SK-N-SH (cell line): ENCODE measurements around the gene OXA1L. TPM values are rescaled to one million over a fixed set of nuclear protein-coding genes. Genes with fewer than 3 reads are reported as not detected.

Source experiments
- CTCF ChIA-PET: fragments of 300-600, 350-600 bp; formaldehyde crosslinking; extraction: SDS; loops from one replicate; lab custom pipeline; 2021; lab: Yijun Ruan, JAX
- POLR2A ChIA-PET: fragments of 350-600 bp; sonication (Branson Sonifier 250); formaldehyde crosslinking; extraction: SDS; loops from one replicate; lab custom pipeline; 2020; ENCODE audit warnings: antibody characterized with exemption, inconsistent platforms; lab: Yijun Ruan, JAX
- DNase-seq: peaks from one replicate; pipeline ENCODE4 v3.0.0; 2012
- H2AFZ ChIP-seq: fragments of 200-600 bp; sonication (generic); 2 replicates; pipeline ENCODE4 v1.8.1; 2016; ENCODE audit warnings: antibody characterized with exemption, mild to moderate bottlenecking, low read depth
- H3F3A ChIP-seq: fragments of 200-600 bp; sonication (generic); replicated peaks from 2 replicates; pipeline ENCODE3; 2016; ENCODE audit warnings: antibody characterized with exemption, mild to moderate bottlenecking; ENCODE audit not compliant: insufficient read depth
- H3K27ac ChIP-seq, 2 experiments: fragments of 200-500 bp in 1 of 2; fragments of 200-600 bp in 1 of 2; sonication (Bioruptor generic) in 1 of 2; sonication (generic), shearing (Covaris generic) in 1 of 2; 2 replicates each; pipeline versions ENCODE4 v1.5.1 to v1.6.1; 2014 to 2016; ENCODE audit warnings: low read depth in 2 of 2, inconsistent platforms in 1 of 2, low read length in 1 of 2, mild to moderate bottlenecking in 1 of 2, mixed read lengths in 1 of 2
- H3K27me3 ChIP-seq: fragments of 200-600 bp; sonication (generic), shearing (Covaris generic); 2 replicates; pipeline ENCODE4 v1.6.1; 2016; ENCODE audit warnings: mixed run types; ENCODE audit not compliant: insufficient read depth
- H3K36me3 ChIP-seq, 2 experiments: fragments of 200-500 bp in 1 of 2; fragments of 200-600 bp in 1 of 2; sonication (Bioruptor generic) in 1 of 2; sonication (generic) in 1 of 2; replicated peaks in 1 of 2; 2 replicates each; pipeline versions ENCODE3 to v1.5.1; 2014 to 2016; ENCODE audit warnings: low read length in 1 of 2, mild to moderate bottlenecking in 1 of 2; ENCODE audit not compliant: insufficient read depth in 2 of 2, control insufficient read depth in 1 of 2
- H3K4me1 ChIP-seq, 2 experiments: fragments of 200-500 bp in 1 of 2; fragments of 200-600 bp in 1 of 2; sonication (Bioruptor generic) in 1 of 2; sonication (generic), shearing (Covaris generic) in 1 of 2; 2 replicates each; pipeline versions ENCODE4 v1.5.1 to v1.6.1; 2014 to 2016; ENCODE audit warnings: low read depth in 1 of 2, low read length in 1 of 2, mixed run types in 1 of 2; ENCODE audit not compliant: insufficient read depth in 2 of 2, control insufficient read depth in 1 of 2
- H3K4me2 ChIP-seq: fragments of 200-600 bp; sonication (generic), shearing (Covaris generic); 2 replicates; pipeline ENCODE4 v1.6.1; 2017; ENCODE audit warnings: mixed run types
- H3K4me3 ChIP-seq, 2 experiments: fragments of 200-500 bp in 1 of 2; fragments of 200-600 bp in 1 of 2; sonication (Bioruptor generic) in 1 of 2; sonication (generic), shearing (Covaris generic) in 1 of 2; 2 replicates each; pipeline versions ENCODE4 v1.5.1 to v1.8.1; 2014 to 2016; ENCODE audit warnings: low read depth in 2 of 2, inconsistent platforms in 1 of 2, low read length in 1 of 2, mild to moderate bottlenecking in 1 of 2, mixed read lengths in 1 of 2, moderate library complexity in 1 of 2
- H3K79me2 ChIP-seq: fragments of 200-600 bp; sonication (generic); 2 replicates; pipeline ENCODE4 v1.8.1; 2017; ENCODE audit warnings: mild to moderate bottlenecking; ENCODE audit not compliant: insufficient read depth
- H3K9ac ChIP-seq: fragments of 200-600 bp; sonication (generic); 2 replicates; pipeline ENCODE4 v1.6.1; 2017; ENCODE audit warnings: mixed run types
- H3K9me2 ChIP-seq: fragments of 200-600 bp; sonication (generic); 2 replicates; pipeline ENCODE4 v1.6.1; 2017; ENCODE audit warnings: mixed run types
- H3K9me3 ChIP-seq: fragments of 200-600 bp; sonication (generic); 2 replicates; pipeline ENCODE4 v1.6.1; 2017; ENCODE audit warnings: mixed run types, mild to moderate bottlenecking, moderate library complexity
- H4K20me1 ChIP-seq: fragments of 200-600 bp; sonication (generic); 2 replicates; pipeline ENCODE4 v1.6.1; 2017; ENCODE audit warnings: mild to moderate bottlenecking, mixed run types; ENCODE audit not compliant: insufficient read depth
- GATA2 ChIP-seq: sonication (generic); formaldehyde crosslinking; IDR thresholded peaks from 2 replicates; pipeline ENCODE4 v1.5.0; 2020; ENCODE audit warnings: mild to moderate bottlenecking, missing genetic modification reagents
- JUND ChIP-seq: IDR thresholded peaks from 2 replicates; pipeline ENCODE4 v1.4.0; 2012
- NFIC ChIP-seq: IDR thresholded peaks from 2 replicates; pipeline ENCODE4 v1.4.0; 2012; ENCODE audit warnings: borderline replicate concordance
- RCOR1 ChIP-seq: fragments of 150-350 bp; IDR thresholded peaks from 2 replicates; pipeline ENCODE4 v1.6.1; 2017; ENCODE audit warnings: antibody characterized with exemption, low read length
- RFX5 ChIP-seq: IDR thresholded peaks from 2 replicates; pipeline ENCODE4 v1.6.1; 2012; ENCODE audit warnings: mild to moderate bottlenecking, improper control_type of control experiment, low read length
- RXRA ChIP-seq: IDR thresholded peaks from 2 replicates; pipeline ENCODE4 v1.4.0; 2012; ENCODE audit warnings: low read depth, mild to moderate bottlenecking, borderline replicate concordance
- SIN3A ChIP-seq: IDR thresholded peaks from 2 replicates; pipeline ENCODE4 v1.6.1; 2012; ENCODE audit warnings: low read depth, mild to moderate bottlenecking, low read length, moderate library complexity, borderline replicate concordance
- TEAD4 ChIP-seq: IDR thresholded peaks from 2 replicates; pipeline ENCODE4 v1.4.0; 2012; ENCODE audit warnings: mild to moderate bottlenecking, borderline replicate concordance; ENCODE audit not compliant: insufficient read depth
- YY1 ChIP-seq: IDR thresholded peaks from 2 replicates; pipeline ENCODE4 v1.4.0; 2012; ENCODE audit warnings: low read depth, mild to moderate bottlenecking
- WGBS: methylation state at CpG from one replicate; pipeline ENCODE4 v1.1.6; 2017; ENCODE audit warnings: low lambda C conversion rate; 5-methylcytosine and 5-hydroxymethylcytosine counted together
- polyA plus RNA-seq, 3 experiments: library from polyadenylated mRNA; depleted of rRNA; stranded (reverse); fragments of >200 nt; gene quantifications; 2 replicates each; pipeline ENCODE4 v1.2.3, GENCODE V29; 2012
- TF ChIP-seq, protein P1 (sequence below): IDR thresholded peaks from 2 replicates; pipeline ENCODE4 v1.4.0; 2012; ENCODE audit warnings: low read depth
- TF ChIP-seq, protein P2 (sequence below): fragments of 200-600 bp; sonication (generic); IDR thresholded peaks from 2 replicates; pipeline ENCODE4 v1.6.1; 2017; ENCODE audit warnings: antibody characterized with exemption, mild to moderate bottlenecking, moderate library complexity
- TF ChIP-seq, protein P3 (sequence below): IDR thresholded peaks from 2 replicates; pipeline ENCODE4; 2012
- TF ChIP-seq, protein P4 (sequence below): fragments of 150-350 bp; IDR thresholded peaks from 2 replicates; pipeline ENCODE4 v1.6.1; 2017; ENCODE audit warnings: antibody characterized with exemption, low read length, low read depth, borderline replicate concordance
- TF ChIP-seq, protein P5 (sequence below): IDR thresholded peaks from 2 replicates; pipeline ENCODE4 v1.6.1; 2012; ENCODE audit warnings: mild to moderate bottlenecking, low read depth, low read length, moderate library complexity

OXA1L gene
- polyA plus RNA-seq, 1 of the 3 experiments (the other 2 are of a cell fraction): 119 TPM

DNA sequence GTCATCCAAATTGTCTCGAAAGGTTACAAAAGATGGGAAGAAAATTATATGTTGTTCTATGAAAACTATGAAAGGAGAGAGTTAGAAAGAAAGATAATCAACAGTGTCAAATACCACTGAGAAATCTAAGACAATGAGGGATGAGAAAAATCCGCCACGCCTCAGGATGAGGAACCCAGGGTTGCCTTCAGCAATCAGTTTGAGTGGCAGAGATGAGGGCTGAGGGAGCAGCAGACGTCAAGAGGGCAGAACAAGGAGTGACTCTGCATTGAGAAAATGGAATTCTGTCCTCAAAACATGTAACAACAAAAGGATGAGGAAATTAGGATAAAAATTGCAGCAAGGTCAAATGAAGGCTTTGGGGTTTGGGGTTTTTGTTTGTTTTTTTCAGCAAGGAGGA is 18.3 kb upstream of the OXA1L start:
- no peaks in the 10 kb centered on the region for H4K20me1 ChIP-seq
- no peak overlapping the region for H2AFZ ChIP-seq
- no peaks in the 10 kb centered on the region for H3K79me2 ChIP-seq
- H3K9ac ChIP-seq: no peak overlapping the region
- H3K36me3 ChIP-seq: no peaks in the 10 kb centered on the region
- TF ChIP-seq SIN3A (no peak), RCOR1 (no peak)
- peaks cover 11% of the 10 kb centered on the region for H3K27me3 ChIP-seq
- H3K27ac ChIP-seq: no peak overlapping the region
- no peaks in the 10 kb centered on the region for H3F3A ChIP-seq
- 23% methylated on average over 4 of the region's 4 CpGs for WGBS
- H3K4me1 ChIP-seq: no peaks in the 10 kb centered on the region
- H3K4me2 ChIP-seq: no peak overlapping the region
- DNase-seq: no peak
- H3K4me3 ChIP-seq: no peak overlapping the region
- ChIA-PET CTCF (interaction anchor here (1.1 kb wide), 1 partner anchor 59 kb away, joined by 4 read pairs; no protein-coding TSS in a partner anchor), POLR2A (no interaction called here)
- no peaks in the 10 kb centered on the region for H3K9me3 ChIP-seq
- H3K9me2 ChIP-seq: no peaks in the 10 kb centered on the region

DNA sequence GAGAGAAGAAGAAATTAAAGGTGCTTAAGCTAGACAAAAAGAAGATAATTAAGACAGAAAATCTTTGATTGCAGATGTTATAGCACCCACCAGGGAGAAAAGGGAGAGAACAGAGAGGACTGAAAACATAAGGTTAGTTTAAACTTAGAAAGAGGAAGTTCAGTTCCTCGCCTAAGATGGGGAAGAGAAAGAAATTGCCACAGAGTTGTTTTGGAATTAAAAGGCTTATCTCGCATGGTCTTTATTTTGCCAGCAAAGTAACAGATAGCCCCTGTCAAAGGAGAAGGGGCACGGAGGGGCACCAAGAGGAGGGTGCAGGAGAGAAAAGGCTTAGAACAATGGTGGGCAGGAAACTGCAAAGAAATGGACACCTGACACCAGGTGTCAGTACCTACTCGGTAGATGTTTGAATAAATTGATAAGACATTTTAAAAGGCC is 17.8 kb upstream of the OXA1L start:
- Histone ChIP-seq H3K4me1 (no peaks in the 10 kb centered on the region), H3K79me2 (no peaks in the 10 kb centered on the region), H3K9ac (no peak overlapping the region), H2AFZ (no peak overlapping the region), H3K9me2 (no peaks in the 10 kb centered on the region), H3K4me3 (no peak overlapping the region), H3F3A (no peaks in the 10 kb centered on the region), H3K36me3 (no peaks in the 10 kb centered on the region), H3K27ac (no peak overlapping the region), H4K20me1 (no peaks in the 10 kb centered on the region), H3K9me3 (no peaks in the 10 kb centered on the region), H3K4me2 (no peak overlapping the region), H3K27me3 (peaks cover 11% of the 10 kb centered on the region)
- WGBS: 11% methylated on average over 4 of the region's 4 CpGs
- no peak for TF ChIP-seq RCOR1
- TF ChIP-seq GATA2 (CRISPR knock-in tag): no peak
- TF ChIP-seq, protein P1, sequence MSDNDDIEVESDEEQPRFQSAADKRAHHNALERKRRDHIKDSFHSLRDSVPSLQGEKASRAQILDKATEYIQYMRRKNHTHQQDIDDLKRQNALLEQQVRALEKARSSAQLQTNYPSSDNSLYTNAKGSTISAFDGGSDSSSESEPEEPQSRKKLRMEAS: no peak
- no peak for TF ChIP-seq TEAD4
- TF ChIP-seq YY1: no peak
- no peak for TF ChIP-seq JUND
- ChIA-PET POLR2A (no interaction called here), CTCF (interaction anchor here (0.7 to 1.2 kb wide), 3 partner anchors 18 to 179 kb away, joined by 3 to 4 read pairs (median 4); partner anchors contain the start of gene OXA1L)
- no peak for DNase-seq

DNA sequence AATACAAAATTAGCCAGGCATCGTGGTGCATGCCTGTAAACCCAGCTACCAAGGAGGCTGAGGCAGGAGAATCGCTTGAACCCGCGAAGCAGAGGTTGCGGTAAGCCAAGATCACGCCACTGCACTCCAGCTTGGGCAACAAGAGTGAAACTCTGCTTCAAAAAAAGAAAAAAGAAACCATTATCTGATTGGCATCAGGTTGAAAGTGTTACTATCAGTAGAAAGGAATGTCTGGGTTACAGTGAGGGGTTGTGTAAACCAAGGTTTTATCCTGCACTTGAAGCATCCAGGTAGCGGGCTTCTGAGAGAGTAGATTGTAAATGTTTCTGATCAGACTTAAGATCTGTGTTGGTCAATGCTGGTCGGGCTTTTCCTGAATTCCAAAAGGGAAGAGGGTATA is 14.1 kb upstream of the OXA1L start:
- Histone ChIP-seq H3K27me3 (peaks cover 11% of the 10 kb centered on the region), H3K4me3 (no peak overlapping the region), H3K36me3 (no peaks in the 10 kb centered on the region), H3K79me2 (no peaks in the 10 kb centered on the region), H3F3A (no peaks in the 10 kb centered on the region), H3K9ac (no peak overlapping the region), H3K9me3 (no peaks in the 10 kb centered on the region), H3K4me2 (no peak overlapping the region), H3K4me1 (no peaks in the 10 kb centered on the region), H3K27ac (no peak overlapping the region), H3K9me2 (no peaks in the 10 kb centered on the region), H4K20me1 (no peaks in the 10 kb centered on the region), H2AFZ (no peak overlapping the region)
- WGBS: 48% methylated on average over 8 of the region's 8 CpGs
- ChIA-PET POLR2A (interaction anchor here (1.3 kb wide), 1 partner anchor 14 kb away, joined by 4 read pairs; the partner anchor contains the start of gene OXA1L), CTCF (no interaction called here)
- DNase-seq: no peak
- TF ChIP-seq RXRA (no peak), NFIC (no peak), RCOR1 (no peak), YY1 (no peak), RFX5 (no peak)
- TF ChIP-seq, protein P2, sequence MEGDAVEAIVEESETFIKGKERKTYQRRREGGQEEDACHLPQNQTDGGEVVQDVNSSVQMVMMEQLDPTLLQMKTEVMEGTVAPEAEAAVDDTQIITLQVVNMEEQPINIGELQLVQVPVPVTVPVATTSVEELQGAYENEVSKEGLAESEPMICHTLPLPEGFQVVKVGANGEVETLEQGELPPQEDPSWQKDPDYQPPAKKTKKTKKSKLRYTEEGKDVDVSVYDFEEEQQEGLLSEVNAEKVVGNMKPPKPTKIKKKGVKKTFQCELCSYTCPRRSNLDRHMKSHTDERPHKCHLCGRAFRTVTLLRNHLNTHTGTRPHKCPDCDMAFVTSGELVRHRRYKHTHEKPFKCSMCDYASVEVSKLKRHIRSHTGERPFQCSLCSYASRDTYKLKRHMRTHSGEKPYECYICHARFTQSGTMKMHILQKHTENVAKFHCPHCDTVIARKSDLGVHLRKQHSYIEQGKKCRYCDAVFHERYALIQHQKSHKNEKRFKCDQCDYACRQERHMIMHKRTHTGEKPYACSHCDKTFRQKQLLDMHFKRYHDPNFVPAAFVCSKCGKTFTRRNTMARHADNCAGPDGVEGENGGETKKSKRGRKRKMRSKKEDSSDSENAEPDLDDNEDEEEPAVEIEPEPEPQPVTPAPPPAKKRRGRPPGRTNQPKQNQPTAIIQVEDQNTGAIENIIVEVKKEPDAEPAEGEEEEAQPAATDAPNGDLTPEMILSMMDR: no peak
- TF ChIP-seq, protein P3, sequence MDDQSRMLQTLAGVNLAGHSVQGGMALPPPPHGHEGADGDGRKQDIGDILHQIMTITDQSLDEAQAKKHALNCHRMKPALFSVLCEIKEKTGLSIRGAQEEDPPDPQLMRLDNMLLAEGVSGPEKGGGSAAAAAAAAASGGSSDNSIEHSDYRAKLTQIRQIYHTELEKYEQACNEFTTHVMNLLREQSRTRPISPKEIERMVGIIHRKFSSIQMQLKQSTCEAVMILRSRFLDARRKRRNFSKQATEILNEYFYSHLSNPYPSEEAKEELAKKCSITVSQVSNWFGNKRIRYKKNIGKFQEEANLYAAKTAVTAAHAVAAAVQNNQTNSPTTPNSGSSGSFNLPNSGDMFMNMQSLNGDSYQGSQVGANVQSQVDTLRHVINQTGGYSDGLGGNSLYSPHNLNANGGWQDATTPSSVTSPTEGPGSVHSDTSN: no peak
- TF ChIP-seq, protein P4, sequence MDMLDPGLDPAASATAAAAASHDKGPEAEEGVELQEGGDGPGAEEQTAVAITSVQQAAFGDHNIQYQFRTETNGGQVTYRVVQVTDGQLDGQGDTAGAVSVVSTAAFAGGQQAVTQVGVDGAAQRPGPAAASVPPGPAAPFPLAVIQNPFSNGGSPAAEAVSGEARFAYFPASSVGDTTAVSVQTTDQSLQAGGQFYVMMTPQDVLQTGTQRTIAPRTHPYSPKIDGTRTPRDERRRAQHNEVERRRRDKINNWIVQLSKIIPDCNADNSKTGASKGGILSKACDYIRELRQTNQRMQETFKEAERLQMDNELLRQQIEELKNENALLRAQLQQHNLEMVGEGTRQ: no peak
- TF ChIP-seq, protein P5, sequence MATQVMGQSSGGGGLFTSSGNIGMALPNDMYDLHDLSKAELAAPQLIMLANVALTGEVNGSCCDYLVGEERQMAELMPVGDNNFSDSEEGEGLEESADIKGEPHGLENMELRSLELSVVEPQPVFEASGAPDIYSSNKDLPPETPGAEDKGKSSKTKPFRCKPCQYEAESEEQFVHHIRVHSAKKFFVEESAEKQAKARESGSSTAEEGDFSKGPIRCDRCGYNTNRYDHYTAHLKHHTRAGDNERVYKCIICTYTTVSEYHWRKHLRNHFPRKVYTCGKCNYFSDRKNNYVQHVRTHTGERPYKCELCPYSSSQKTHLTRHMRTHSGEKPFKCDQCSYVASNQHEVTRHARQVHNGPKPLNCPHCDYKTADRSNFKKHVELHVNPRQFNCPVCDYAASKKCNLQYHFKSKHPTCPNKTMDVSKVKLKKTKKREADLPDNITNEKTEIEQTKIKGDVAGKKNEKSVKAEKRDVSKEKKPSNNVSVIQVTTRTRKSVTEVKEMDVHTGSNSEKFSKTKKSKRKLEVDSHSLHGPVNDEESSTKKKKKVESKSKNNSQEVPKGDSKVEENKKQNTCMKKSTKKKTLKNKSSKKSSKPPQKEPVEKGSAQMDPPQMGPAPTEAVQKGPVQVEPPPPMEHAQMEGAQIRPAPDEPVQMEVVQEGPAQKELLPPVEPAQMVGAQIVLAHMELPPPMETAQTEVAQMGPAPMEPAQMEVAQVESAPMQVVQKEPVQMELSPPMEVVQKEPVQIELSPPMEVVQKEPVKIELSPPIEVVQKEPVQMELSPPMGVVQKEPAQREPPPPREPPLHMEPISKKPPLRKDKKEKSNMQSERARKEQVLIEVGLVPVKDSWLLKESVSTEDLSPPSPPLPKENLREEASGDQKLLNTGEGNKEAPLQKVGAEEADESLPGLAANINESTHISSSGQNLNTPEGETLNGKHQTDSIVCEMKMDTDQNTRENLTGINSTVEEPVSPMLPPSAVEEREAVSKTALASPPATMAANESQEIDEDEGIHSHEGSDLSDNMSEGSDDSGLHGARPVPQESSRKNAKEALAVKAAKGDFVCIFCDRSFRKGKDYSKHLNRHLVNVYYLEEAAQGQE: no peak
